ENCODE results near the gene MARK3. TPM values are rescaled to one million over a fixed set of nuclear protein-coding genes. Genes with fewer than 3 reads are reported as not detected.

Gene MARK3
- 52.8 and 53.5 TPM in 2 replicates for total RNA-seq

DNA sequence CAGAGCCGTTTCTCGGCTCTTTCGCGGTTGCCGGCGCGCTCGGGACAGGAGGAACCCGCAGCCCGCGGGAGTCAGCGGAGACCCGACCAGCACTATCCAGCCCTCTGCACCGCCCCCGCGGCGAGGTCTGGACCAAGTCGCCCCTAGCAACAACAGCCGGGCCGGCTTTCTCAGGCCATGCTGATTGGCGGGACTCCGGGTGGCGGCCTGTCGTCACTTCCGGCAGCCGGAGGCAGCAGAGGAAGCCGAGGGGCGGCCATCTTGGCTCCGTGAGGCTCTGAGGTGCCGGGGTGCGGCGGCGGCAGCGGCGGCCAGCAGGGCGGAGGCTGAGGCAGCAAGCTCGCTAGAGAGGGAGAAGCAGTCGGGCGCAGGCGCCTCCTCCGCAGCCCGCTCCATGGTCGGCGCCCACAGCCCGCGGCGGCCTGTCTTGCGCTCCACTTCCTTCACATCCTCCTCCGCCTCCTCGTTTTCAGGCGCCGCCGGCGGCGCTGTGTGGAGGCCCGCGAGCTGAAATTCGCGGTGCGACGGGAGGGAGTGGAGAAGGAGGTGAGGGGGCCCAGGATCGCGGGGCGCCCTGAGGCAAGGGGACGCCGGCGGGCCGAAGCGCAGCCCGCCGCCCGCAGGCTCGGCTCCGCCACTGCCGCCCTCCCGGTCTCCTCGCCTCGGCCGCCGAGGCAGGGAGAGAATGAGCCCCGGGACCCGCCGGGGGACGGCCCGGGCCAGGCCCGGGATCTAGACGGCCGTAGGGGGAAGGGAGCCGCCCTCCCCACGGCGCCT is at the start of gene MARK3:
MARK3 (plus strand) TSS at position 264 of the 777 bp plus-strand sequence. CDS start 615 bp downstream, outside the sequence.

DNA sequence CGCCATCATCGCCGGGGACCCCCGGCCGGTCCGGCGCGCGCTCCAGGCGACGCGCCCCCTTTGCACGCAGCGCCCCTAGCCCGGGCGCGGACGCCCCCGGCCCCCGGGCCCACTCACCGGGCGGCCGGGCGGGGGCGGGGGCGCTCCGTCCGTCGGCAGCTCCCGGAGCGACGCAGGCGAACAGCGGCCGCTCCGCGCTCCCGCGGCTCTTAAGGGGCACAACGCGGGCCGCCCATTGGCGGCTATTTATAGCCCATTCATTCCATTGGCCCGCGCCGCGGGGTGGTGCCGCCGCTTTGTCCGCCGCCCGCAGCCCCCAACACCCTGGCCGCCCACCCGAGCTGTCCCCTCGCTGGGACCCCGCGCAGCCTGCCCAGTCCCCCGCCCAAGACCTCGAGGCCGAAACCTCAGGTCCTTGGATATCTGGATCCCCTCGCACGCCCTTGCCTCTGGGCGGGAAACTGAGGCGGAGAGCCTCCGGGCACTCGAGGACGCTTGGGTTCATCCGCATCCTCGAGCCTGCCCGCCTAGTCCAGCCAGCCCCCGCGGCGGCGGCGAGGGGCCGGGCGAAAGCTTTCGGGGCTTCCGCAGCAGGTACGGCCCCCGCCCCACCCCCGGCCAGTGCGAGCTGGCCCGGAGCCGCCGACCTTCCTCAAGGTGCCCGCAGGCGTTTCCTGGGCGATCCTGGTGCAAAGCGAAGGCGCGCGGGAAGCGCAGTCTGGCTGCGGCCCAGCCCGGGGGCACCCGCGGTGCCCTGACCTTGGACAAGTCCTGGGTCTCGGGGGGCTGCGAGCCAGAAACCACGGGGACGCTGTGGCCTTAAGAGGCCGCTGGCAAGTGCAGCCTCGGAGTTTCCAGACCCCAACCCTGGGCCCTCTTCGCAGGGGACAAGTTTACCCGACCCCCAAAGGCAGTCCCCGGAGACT is 137.7 kb downstream of the MARK3 start, which contains the start of gene CKB:
CKB (minus strand) TSS at position 182 of the 926 bp plus-strand sequence. CDS start 337 bp downstream, outside the sequence.

DNA sequence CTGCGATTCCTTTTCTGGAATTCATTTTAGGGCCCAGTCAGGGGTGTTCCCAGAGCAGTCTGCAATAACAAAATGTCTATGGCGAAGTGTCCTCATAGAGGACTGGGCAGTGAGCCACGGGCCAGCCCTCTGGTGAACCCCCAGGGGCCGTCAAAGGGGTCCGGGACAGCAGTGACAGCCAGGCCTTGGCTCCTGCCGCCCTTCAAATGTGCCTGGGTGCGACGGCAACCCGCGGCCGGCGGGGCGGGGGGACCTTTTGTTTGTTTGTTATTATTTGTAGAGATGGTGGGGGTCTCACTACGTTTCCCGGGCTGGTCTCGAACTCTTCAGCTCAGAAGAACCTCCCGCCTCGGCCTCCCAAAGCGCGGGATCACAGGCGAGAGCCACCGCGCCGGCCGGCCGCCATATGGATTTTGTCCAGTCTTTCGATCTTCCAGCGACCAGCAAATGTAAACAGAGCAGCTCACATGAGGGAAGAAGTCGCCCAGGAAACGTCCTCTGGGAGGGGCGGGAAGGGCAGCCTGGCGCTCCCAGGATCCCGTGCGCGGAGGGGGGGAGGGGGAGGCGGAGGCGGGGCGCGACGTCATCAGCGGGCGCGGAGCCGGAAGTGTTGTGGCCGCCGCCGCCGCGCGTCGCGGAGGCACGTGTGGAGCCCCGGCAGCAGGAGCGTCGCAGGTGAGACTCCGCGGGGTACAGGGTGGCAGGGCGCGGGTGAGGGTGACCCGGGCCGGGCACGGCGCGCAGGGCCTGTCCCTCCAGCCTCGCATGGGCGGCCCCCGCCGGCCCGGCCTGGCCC is 143.6 kb downstream of the MARK3 start, which contains the start of gene TRMT61A:
TRMT61A (plus strand) TSS at position 610 of the 796 bp plus-strand sequence. CDS start 783 bp downstream, outside the sequence.

Other genes with a start within 250 kb of the MARK3 start
- gene EIF5, start 51.2 kb upstream of the MARK3 start, total RNA-seq, result 213 and 229 TPM in 2 replicates
- 7.8 and 11.6 TPM in 2 replicates for gene CKB, start 137.4 kb downstream of the MARK3 start, total RNA-seq
- 8.7 and 9.7 TPM in 2 replicates for gene TRMT61A, start 143.8 kb downstream of the MARK3 start, total RNA-seq
- gene BAG5, start 177.2 kb downstream of the MARK3 start, total RNA-seq, result 16.7 and 17.3 TPM in 2 replicates
- 29.1 and 30.0 TPM in 2 replicates for gene COA8, start 177.5 kb downstream of the MARK3 start, total RNA-seq
- 122 and 127 TPM in 2 replicates for gene KLC1, start 243.8 kb downstream of the MARK3 start, total RNA-seq